Skeletal muscle satellite cell (primary cell): ENCODE data around the gene CEACAM16.
"Not testable (repeated sequence)": the region's sequence is repeated elsewhere in the genome, so short reads cannot be mapped to it uniquely, and the experiment has no call there.

Source experiments
- H3K27me3 ChIP-seq: 2 replicates; pipeline ENCODE4 v1.7.0; 2013; ENCODE audit warnings: low read length; ENCODE audit not compliant: control insufficient read depth, insufficient read depth
- H3K36me3 ChIP-seq: 2 replicates; pipeline ENCODE4 v1.7.0; 2013; ENCODE audit warnings: mild to moderate bottlenecking, control low read depth, low read length; ENCODE audit not compliant: insufficient read depth
- H3K4me1 ChIP-seq: 2 replicates; pipeline ENCODE4 v1.7.0; 2013; ENCODE audit warnings: low read length; ENCODE audit not compliant: control insufficient read depth, insufficient read depth
- H3K4me2 ChIP-seq: 2 replicates; pipeline ENCODE4 v1.7.0; 2013; ENCODE audit warnings: mild to moderate bottlenecking, low read length
- H3K4me3 ChIP-seq: 2 replicates; pipeline ENCODE4 v1.7.0; 2013; ENCODE audit warnings: low read length
- H3K9ac ChIP-seq: 2 replicates; pipeline ENCODE4 v1.7.0; 2013; ENCODE audit warnings: mild to moderate bottlenecking, low read depth, low read length, moderate library complexity
- H3K9me3 ChIP-seq: replicated peaks from 2 replicates; pipeline ENCODE4 v1.7.0; 2013; ENCODE audit warnings: mild to moderate bottlenecking, control low read depth, low read length

CEACAM16 gene

DNA sequence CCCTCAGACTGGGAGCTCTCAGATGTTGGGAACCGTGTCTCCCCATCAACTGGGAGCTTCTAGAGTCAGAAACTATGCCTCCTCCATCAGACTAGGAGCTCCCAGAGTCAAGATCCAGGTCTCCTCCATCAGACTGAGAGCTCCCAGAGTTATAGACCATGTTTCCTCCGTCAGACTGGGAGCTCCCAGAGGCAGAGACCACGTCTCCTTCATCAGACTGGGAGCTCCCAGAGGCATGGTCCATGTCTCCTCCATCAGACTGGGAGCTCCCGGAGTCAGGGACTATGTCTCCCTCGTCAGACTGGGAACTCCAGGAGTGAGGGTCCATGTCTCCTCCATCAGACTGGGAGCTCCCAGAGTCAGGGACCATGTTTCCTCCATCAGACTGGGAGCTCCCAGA lies 10.0 kb downstream of the CEACAM16 start:
- Histone ChIP-seq H3K27me3 (peaks cover 29% of the 10 kb centered on the region), H3K4me1 (no peaks in the 10 kb centered on the region), H3K36me3 (no peaks in the 10 kb centered on the region), H3K4me3 (no peak overlapping the region), H3K9ac (no peak overlapping the region), H3K9me3 (no peaks in the 10 kb centered on the region), H3K4me2 (no peak overlapping the region)

DNA sequence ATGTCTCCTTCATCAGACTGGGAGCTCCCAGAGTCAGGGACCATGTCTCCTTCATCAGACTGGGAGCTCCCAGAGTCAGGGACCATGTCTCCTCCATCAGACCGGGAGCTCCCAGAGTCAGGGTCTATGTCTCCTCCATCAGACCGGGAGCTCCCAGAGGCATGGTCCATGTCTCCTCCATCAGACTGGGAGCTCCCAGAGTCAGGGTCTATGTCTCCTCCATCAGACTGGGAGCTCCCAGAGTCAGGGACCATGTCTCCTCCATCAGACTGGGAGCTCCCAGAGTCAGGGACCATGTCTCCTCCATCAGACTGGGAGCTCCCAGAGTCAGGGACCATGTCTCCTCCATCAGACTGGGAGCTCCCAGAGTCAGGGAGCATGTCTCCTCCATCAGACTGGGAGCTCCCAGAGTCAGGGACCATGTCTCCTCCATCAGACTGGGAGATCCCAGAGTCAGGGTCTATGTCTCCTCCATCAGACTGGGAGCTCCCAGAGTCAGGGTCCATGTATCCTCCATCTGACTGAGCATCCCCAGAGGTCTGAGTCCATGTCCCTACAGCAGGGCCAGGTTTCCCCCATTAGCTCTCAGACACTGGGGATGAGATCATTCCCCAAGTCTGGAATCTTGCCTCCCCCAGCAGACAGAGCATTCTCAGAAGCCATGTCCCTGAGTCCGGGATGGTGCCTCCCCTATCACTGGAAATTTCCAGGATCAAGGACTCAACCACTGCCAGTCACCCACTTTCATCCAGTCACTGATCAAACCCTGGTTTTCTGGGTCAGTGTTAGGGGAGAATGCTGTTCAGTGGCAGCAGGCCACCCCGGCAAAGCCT lies 10.7 kb downstream of the CEACAM16 start:
- not testable (repeated sequence) for H3K4me3 ChIP-seq, H3K36me3 ChIP-seq, H3K4me2 ChIP-seq, H3K9ac ChIP-seq, H3K9me3 ChIP-seq, H3K4me1 ChIP-seq
- H3K27me3 ChIP-seq = peaks cover 29% of the 10 kb centered on the region

DNA sequence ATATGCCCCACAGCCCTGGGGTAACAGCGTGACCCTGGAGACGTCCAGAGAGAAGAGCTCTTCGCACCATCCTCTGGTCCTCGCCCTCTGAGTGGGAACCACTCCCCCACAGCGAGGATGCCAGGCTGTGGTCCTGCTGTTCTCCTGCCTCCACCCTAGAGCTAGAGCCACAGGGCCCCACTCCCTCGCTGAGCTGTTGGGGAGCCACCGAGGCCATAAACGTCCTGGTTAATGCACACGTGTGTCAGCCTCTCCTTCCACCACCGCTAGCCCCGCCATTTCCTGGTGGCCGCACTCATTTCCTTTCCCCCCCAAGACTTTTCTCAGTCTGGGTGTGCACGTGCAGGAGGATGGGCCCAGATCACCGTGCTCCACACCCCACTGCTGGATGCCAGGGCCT lies 11.5 kb downstream of the CEACAM16 start:
- Histone ChIP-seq H3K27me3 (peaks cover 27% of the 10 kb centered on the region), H3K9ac (no peak overlapping the region), H3K4me1 (no peaks in the 10 kb centered on the region), H3K36me3 (no peaks in the 10 kb centered on the region), H3K4me2 (no peak overlapping the region), H3K4me3 (no peak overlapping the region), H3K9me3 (peaks cover 6% of the 10 kb centered on the region)

DNA sequence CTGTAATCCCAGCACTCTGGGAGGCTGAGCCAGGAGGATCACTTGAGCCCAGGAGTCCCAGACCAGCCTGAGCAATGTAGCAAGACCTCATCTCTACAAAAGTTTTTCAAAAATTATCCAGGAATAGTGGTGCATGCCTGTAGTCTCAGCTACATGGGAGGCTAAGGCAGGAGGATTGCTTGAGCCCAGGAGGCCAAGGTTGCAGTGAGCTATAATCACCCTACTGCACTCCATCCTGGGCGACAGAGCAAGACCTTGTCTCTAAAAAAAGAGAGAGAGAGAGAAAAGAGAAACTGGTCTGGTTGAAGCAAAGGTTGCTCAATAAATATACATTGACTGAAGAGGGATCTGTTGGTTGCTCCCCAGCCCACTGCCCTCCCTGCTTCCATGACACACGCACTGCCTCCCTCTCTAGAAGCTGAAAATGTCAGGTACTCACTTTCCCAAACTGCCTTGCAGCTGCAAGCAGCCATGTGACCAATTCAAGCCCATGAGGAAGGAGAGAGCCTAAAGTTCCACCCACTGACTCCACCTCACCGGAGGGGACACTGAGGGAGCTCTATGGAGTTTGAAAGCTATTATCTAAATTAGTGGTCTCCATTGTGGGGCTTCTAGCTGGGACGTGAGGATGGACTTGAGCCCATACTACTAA lies 14.0 kb downstream of the CEACAM16 start:
- no peaks in the 10 kb centered on the region for H3K4me1 ChIP-seq
- H3K4me2 ChIP-seq = no peak overlapping the region
- no peak overlapping the region for H3K9ac ChIP-seq
- H3K4me3 ChIP-seq = no peak overlapping the region
- H3K36me3 ChIP-seq = no peaks in the 10 kb centered on the region
- H3K27me3 ChIP-seq = peaks cover 3% of the 10 kb centered on the region
- H3K9me3 ChIP-seq = peaks cover 6% of the 10 kb centered on the region

DNA sequence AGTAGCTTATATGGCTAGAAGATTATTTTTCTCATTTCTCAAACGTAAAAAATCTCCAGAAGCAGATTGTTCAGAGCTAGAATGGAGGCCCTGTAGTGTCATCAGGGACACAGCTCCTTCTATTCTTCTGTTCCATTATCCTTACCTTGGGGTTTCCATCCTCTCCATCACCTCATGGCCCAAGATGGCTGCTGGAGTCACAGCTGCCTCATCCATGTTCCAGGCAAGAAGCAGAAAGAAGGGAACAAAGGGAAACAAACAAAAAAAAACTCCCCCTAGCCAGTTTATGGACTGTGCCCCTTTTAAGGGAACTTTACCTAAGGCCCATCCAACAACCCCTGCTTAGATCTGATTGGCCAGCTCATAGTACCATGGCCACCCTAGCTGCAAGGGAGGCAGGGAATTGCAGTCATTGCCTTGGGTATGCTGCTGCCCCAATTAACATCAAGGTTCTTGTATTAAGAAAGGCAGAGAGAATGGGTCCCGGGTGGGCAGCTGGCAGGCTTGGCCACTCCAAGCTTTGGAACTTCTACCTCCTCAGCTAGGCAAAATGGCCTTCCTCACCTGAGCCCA lies 15.7 kb downstream of the CEACAM16 start:
- H3K9me3 ChIP-seq = peaks cover 6% of the 10 kb centered on the region
- H3K27me3 ChIP-seq = peaks cover 3% of the 10 kb centered on the region
- no peak overlapping the region for H3K4me2 ChIP-seq
- peaks cover 12% of the 10 kb centered on the region for H3K4me1 ChIP-seq
- no peak overlapping the region for H3K9ac ChIP-seq
- no peaks in the 10 kb centered on the region for H3K36me3 ChIP-seq
- no peak overlapping the region for H3K4me3 ChIP-seq

DNA sequence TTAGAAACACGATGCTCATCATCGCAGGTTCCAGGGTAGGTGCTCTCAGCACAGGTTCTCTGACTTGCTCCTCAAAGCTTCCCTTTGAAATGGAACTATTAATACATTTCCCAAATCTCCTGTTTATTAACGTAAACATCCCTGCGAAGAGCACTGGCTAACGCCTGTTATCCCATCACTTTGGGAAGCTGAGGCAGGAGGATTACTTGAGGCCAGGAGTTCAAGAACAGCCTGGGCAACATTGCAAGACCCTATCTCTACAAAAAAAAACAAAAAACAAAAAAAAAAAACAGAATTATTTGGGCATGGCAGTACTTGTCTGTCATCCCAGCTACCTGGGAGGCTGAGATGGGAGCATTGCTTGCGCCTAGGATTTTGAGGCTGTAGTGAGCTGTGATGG lies 18.7 kb downstream of the CEACAM16 start:
- no peak overlapping the region for H3K4me3 ChIP-seq
- H3K4me1 ChIP-seq = peaks cover 16% of the 10 kb centered on the region
- H3K27me3 ChIP-seq = peaks cover 4% of the 10 kb centered on the region
- H3K9me3 ChIP-seq = peaks cover 6% of the 10 kb centered on the region
- H3K36me3 ChIP-seq = no peaks in the 10 kb centered on the region
- no peak overlapping the region for H3K9ac ChIP-seq
- no peak overlapping the region for H3K4me2 ChIP-seq

DNA sequence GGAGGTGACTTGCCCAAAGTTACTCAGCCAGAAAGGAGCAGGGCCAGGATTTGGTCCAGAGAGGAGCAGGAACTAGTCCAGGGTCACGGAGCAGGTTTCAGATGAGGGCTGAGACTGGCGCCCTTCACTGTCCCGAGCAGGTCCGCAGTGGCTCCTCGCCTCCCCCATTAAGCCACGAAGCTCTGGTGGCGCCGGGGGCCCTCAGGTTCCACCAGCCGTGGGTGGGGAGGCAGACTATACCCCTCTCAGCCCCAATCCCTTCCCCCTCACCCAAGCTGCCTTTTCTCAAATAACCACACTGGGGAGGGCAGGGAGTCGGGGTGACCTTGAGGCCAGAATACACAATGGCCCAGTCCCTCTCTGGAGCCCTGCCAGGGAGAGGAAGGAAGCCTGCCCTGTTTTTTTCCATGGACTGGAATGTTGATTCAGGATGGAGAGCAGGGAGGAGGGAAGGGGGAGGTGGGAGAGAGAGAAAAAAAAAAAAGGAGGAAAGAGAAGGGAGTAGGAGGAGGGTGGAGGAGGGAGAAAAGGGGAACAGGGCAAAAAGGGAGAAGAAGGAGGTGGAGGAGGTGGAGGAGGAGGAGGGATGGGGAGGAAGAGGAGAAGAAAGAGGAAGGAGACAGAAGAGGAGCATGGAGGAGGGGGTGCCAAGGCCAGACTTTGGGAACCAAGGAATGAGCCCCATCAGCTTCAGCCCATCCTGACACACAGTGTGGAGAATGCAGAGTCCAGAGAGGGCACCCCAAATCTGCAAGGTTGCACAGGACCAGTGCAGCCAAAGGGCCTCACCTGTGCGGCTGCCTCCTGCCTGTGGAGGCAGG lies 19.7 kb downstream of the CEACAM16 start:
- Histone ChIP-seq H3K36me3 (no peaks in the 10 kb centered on the region), H3K4me1 (peaks cover 16% of the 10 kb centered on the region), H3K27me3 (peaks cover 4% of the 10 kb centered on the region), H3K4me2 (peak overlapping the region; percentile 39), H3K4me3 (peak overlapping the region; percentile 38), H3K9ac (peak overlapping the region; percentile 39), H3K9me3 (peaks cover 6% of the 10 kb centered on the region)

DNA sequence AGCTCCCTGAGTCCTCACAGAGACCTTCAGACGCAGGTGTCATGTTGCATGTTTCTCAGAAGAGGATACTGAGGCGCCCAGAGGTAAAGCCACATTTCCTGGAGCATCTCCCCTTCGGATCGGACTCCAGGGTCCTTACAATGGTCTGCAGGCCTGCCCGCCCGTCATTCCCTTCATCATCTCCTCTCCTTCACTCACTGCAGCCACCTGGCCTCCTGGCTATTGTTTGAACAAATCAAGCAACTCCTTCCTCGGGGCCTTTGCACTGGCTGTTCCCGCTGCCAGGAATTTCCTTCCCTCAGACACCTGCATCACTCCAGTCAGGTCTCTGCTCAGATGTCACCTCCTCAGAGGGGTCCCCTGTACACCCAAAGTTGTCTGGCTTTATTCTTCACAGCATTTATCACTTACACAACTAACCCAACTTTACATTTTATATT lies 20.3 kb downstream of the CEACAM16 start:
- Histone ChIP-seq H3K4me3 (no peak overlapping the region), H3K27me3 (peaks cover 4% of the 10 kb centered on the region), H3K9me3 (peaks cover 6% of the 10 kb centered on the region), H3K36me3 (no peaks in the 10 kb centered on the region), H3K4me2 (no peak overlapping the region), H3K9ac (no peak overlapping the region), H3K4me1 (peaks cover 20% of the 10 kb centered on the region)

DNA sequence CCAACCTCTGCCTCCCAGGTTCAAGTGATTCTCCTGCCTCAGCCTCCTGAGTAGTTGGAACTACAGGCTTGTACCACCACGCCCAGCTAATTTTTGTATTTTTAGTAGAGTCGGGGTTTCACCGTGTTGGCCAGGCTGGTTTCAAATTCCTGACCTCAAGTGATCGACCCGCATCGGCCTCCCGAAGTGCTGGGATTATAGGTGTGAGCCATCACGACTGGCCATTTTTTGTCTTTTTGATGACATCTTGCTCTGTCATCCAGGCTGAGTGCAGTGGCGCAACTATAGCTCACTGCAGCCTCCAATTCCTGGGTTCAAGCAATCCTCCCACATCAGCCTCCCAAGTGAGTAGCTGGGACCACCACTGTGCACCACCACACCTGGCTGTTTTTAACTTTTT lies 21.4 kb downstream of the CEACAM16 start:
- H3K36me3 ChIP-seq, H3K4me2 ChIP-seq, H3K9me3 ChIP-seq, H3K27me3 ChIP-seq, H3K4me3 ChIP-seq, H3K9ac ChIP-seq: not testable (repeated sequence)
- peaks cover 30% of the 10 kb centered on the region for H3K4me1 ChIP-seq

DNA sequence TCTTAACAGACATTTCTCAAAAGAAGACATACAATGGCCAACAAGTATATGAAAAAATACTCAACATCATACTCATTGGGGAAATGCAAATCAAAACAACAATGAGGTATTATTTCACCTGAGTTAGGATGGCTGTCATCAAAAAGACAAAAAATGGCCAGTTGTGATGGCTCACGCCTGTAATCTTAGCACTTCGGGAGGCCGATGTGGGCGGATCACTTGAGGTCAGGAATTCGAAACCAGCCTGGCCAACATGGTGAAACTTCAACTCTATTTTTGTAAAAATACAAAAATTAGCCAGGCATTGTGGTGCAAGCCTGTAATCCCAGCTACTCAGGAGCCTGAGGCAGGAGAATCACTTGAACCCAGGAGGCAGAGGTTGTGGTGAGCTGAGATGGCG lies 22.0 kb downstream of the CEACAM16 start:
- Histone ChIP-seq H3K9ac (no peak overlapping the region), H3K36me3 (no peaks in the 10 kb centered on the region), H3K4me2 (peak overlapping the region; percentile 41), H3K9me3 (no peaks in the 10 kb centered on the region), H3K4me3 (no peak overlapping the region), H3K4me1 (peaks cover 33% of the 10 kb centered on the region), H3K27me3 (peaks cover 4% of the 10 kb centered on the region)

DNA sequence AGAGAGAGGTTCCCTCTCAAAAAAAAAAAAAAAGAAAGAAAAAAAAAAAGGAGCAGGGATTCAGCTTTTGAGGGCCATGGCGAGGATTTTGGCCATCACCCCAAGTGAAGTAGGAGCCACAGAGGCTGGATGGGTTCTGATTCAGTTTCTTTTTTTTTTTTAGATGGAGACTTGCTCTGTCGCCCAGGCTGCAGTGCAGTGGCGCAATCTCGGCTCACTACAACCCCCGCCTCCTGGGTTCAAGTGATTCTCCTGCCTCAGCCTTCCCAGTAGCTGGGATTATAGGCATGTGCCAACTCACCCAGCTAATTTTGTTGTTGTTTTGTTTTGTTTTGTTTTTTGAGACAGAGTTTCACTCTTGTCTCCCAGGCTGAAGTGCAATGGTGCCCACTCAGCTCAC lies 22.4 kb downstream of the CEACAM16 start:
- H3K4me3 ChIP-seq, H3K36me3 ChIP-seq, H3K9ac ChIP-seq, H3K27me3 ChIP-seq, H3K9me3 ChIP-seq: not testable (repeated sequence)
- peak overlapping the region; percentile 41 for H3K4me2 ChIP-seq
- peaks cover 33% of the 10 kb centered on the region for H3K4me1 ChIP-seq
